H1 (cell line): ENCODE results near the gene HID1.

Experiments
- BRCA1 ChIP-seq: IDR thresholded peaks from 2 replicates; pipeline ENCODE4 v1.6.1; 2012; ENCODE audit warnings: low read depth, low read length, improper control_type of control experiment
- CTCF ChIP-seq, 3 experiments: IDR thresholded peaks; 1 replicate in 2 of 3; 2 replicates in 1 of 3; pipeline versions ENCODE4 v1.5.1 to v1.6.1; 2011; ENCODE audit warnings: low read length in 3 of 3, mild to moderate bottlenecking in 3 of 3, inconsistent platforms in 2 of 3, low read depth in 1 of 3, moderate library complexity in 1 of 3; ENCODE audit not compliant: insufficient read depth in 1 of 3; ENCODE audit errors: control extremely low read depth in 1 of 3
- SIN3A ChIP-seq, 2 experiments: IDR thresholded peaks in 1 of 2; conservative IDR thresholded peaks in 1 of 2; 2 replicates each; pipeline ENCODE4 v1.6.1; 2011 to 2012; ENCODE audit warnings: low read length in 2 of 2, improper control_type of control experiment in 1 of 2, low read depth in 1 of 2, mild to moderate bottlenecking in 1 of 2
- SP4 ChIP-seq: IDR thresholded peaks from 2 replicates; pipeline ENCODE4 v1.6.1; 2012; ENCODE audit warnings: low read length, inconsistent platforms
- TBP ChIP-seq: IDR thresholded peaks from 2 replicates; pipeline ENCODE4 v1.6.1; 2011; ENCODE audit warnings: low read depth, low read length, improper control_type of control experiment
- TCF12 ChIP-seq: IDR thresholded peaks from 2 replicates; pipeline ENCODE4 v1.6.1; 2011; ENCODE audit warnings: low read depth, mild to moderate bottlenecking, low read length
- YY1 ChIP-seq: IDR thresholded peaks from 2 replicates; pipeline ENCODE4 v1.6.1; 2011; ENCODE audit warnings: low read depth, mild to moderate bottlenecking, low read length

DNA sequence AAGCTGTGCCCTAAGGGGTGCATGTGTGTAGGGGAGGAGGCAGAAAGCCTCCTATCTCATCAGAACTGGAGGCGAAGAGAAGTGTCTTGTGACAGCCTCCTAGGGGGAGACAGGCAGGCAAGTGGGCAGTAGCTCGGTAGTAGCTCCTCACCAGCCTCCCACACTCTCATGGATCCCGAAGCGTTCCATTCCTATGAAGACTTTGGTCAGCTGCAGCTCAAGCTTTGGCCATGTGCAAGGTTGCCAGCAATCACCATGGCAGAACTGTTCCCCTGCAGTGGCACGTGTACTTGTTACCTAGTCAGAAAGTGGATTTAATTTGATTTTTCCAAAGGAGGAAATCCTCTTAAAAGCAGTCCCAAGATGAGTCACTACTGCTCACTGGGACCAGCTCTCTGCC is 46.6 kb upstream of the HID1 start:
- no peak for TF ChIP-seq CTCF (IDR thresholded peaks at IDR 0.05; ENCODE audit: control extremely low read depth in 1 of 3, insufficient read depth in 1 of 3, low read depth in 1 of 3, low read length in 3 of 3)
- TF ChIP-seq SP4 = no peak
- TF ChIP-seq TBP = no peak
- no peak for TF ChIP-seq SIN3A (conservative IDR thresholded peaks at IDR 0.05 in 1 of 2, IDR thresholded peaks at IDR 0.05 in 1 of 2; ENCODE audit: low read depth in 1 of 2, low read length in 2 of 2)
- TF ChIP-seq YY1 = no peak
- TF ChIP-seq TCF12 = no peak
- no peak for TF ChIP-seq BRCA1
